ENCODE measurements around the gene PRRG2.
"Not testable (repeated sequence)": the region's sequence is repeated elsewhere in the genome, so short reads cannot be mapped to it uniquely, and the experiment has no call there.

PRRG2 gene

GRCh38 chr19:49599378-49600295 lies 18.5 kb downstream of the PRRG2 start:
- in situ Hi-C loops (cut with MboI; ENCODE audit: low sequenced_read_pairs): no loop called here

- in situ Hi-C loops (cut with MboI; ENCODE audit: low sequenced_read_pairs): no loop called here
Observed at GRCh38 chr19:49601482-49602038, 20.4 kb downstream of the PRRG2 start.

- in situ Hi-C loops (cut with MboI; ENCODE audit: low sequenced_read_pairs): no loop called here
Observed at GRCh38 chr19:49602806-49603205, 21.7 kb downstream of the PRRG2 start.

DNA sequence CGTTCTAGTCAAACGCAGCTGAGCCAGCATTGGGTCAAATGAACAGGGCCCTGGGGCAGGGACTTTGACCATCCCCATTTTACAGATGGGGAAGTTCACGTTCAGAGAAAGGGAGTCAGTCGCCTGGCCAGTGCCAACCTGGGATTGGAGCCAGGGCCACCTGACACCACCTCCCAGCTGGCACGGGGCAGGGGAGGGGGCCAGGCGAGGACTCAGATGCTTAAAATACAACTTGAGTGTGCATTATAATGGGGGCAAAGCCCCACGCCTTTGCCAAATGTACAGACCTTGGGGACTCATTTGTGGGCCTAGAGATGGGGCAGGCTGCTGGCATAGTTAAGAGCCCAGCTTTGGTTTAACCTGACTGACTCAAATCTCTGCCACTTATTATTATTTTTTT lies 24.5 kb downstream of the PRRG2 start:
- in situ Hi-C loops (cut with MboI; ENCODE audit: low sequenced_read_pairs): no loop called here

- in situ Hi-C loops (cut with MboI; ENCODE audit: low sequenced_read_pairs): no loop called here
Observed at GRCh38 chr19:49609499-49610092, 28.5 kb downstream of the PRRG2 start.

DNA sequence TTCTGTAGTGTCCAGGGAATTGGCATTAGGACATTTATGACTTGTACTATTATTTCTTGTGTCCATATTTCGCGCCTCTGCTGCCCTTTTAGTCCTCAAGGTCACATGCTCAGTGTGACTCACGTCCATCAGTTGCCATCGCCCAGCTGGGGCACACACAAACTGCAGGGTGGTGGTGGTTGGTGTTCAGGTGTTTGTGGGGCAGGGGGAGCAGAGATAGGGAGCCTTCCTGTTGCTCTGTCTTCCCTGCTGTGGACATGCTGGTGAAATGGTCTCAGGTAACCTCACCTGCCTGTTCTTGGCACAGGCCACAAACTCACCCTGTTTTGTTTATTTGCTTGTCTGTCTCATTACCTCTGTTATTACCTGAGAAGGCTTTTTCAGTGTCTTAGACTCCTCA lies 32.3 kb downstream of the PRRG2 start:
- in situ Hi-C loops (cut with MboI; ENCODE audit: low sequenced_read_pairs): no loop called here

DNA sequence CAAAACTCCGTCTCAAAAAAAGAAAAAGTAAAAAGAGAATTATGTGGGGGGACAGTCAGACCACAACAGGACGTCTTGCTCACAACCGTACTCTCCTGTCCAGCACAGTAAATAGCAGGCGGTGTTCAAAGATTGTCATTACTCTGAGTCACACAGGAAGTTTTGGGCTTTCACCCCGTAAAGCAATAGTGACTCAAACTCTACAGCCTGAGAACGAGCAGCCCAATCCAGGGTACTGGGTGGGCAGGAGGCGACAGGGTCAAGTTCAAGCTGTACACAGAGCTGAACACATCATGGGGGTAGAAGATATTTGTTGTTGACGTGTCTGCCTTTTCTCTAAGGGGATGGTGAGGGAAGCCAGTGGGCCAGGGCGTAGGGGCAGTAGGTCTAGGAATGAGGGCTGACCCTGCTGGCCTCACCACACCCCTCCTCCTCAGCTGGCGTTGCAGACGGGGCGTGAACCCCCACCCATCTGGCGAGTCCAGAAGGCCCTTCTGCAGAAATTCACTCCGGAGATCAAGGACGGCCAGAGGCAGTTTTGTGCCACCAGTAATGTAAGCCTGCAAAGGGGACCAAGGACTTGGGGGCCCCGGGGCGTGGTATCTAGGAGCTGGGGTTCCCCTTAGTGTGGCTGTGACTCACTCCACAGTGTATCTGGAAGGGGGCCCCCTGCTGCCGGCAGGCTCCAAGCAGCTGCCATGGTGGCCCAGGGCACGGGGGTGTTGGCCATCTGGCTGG lies 33.1 kb downstream of the PRRG2 start:
- in situ Hi-C loops (cut with MboI; ENCODE audit: low sequenced_read_pairs): no loop called here

DNA sequence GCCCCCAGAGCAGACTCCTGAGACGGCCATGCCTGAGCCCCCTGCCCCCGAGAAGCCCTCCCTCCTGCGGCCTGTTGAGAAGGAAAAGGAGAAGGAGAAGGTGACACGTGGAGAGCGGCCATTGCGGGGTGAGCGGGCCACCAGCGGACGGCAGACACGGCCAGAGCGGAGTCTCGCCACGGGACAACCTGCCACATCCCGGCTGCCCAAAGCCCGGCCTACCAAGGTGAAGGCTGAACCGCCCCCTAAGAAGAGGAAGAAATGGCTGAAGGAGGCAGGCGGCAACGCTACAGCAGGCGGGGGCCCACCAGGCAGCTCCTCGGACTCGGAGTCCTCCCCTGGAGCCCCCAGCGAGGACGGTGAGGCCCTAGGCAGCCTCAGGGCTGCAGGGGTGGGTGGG lies 34.7 kb downstream of the PRRG2 start:
- in situ Hi-C loops (cut with MboI; ENCODE audit: low sequenced_read_pairs): no loop called here

- in situ Hi-C loops (cut with MboI; ENCODE audit: low sequenced_read_pairs): no loop called here
Observed at GRCh38 chr19:49616532-49616931, 35.4 kb downstream of the PRRG2 start.

DNA sequence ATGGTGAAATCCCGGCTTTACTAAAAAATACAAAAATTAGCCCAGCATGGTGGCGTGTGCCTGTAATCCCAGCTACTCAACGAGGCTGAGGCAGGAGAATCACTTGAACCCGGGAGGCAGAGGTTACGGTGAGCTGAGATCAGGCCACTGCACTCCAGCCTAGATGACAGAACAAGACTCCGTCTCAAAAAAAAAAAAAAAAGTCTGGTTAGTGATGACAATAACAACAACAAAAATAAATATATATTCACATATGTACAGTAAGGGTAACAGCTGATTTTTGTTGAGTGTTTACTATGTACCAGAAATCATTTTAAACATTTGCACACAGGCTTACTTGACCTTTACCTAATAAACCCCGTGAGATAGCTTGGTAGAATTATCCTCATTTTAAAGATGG lies 35.8 kb downstream of the PRRG2 start:
- in situ Hi-C loops (cut with MboI; ENCODE audit: low sequenced_read_pairs): no loop called here

GRCh38 chr19:49617860-49618259 lies 36.7 kb downstream of the PRRG2 start:
- in situ Hi-C loops (cut with MboI; ENCODE audit: low sequenced_read_pairs): not testable (repeated sequence)

DNA sequence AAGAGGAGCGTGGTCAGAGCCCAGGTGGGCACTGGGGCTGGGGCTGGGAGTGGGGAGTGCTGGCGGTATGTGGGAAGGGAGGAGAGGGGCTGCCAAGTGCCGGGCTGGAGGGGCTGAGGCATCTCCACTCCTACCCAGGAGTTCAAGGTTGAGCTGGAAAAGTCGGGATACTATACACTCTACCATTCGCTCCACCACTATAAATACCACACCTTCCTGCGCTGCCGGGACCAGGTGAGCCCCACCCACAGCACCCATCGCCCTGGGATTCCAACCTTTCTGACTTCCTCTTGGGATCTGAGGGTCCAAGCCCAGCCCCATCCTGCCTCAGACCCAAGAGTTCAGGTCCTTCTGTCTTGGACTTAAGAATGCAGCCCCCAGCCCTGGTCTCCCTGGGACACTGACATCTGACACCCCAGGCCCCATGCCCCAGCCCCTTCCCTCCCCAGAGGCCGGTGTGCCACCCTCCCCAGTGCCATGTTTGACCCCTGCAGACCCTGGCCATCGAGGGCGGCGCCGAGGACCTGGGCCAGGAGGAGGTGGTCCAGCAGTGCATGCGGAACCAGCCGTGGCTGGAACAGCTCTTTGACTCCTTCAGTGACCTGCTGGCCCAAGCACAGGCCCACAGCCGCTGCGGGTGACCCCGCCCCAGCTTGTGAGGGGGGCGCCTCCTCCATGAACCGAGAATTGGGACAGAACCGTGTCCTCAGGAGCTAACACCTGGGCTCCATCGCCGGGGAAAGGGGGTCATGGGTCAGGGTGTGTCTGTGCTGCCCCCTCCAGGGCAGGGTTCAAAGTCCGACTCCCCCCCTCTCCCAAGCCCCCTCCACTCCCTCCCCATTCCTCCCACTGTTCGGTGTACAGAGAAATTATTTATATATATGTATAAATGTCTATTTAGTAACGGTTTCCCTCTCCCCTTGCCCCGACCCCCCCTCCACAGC lies 44.1 kb downstream of the PRRG2 start:
- in situ Hi-C loops (cut with MboI; ENCODE audit: low sequenced_read_pairs): no loop called here

DNA sequence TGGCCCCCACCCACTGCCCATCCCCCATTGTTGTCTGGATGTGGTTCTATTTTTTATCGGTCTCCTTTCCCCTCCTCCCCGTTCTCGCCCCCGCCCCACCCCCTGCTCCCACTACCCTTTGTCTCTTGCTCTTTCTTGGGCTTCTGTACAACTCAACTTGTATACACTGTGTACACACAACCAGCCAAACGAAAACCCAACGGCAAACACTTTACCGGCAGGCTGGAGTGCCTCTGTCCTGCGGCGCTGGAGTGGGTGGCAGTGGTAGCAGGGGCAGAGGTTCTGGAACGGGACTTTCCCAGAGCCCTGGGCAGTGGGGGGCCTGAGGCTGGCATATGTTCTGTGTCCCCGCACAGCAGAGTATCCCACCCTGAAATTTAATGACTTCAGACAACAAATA lies 45.1 kb downstream of the PRRG2 start:
- in situ Hi-C loops (cut with MboI; ENCODE audit: low sequenced_read_pairs): no loop called here

- in situ Hi-C loops (cut with MboI; ENCODE audit: low sequenced_read_pairs): no loop called here
Observed at GRCh38 chr19:49629659-49630058, 48.5 kb downstream of the PRRG2 start.

DNA sequence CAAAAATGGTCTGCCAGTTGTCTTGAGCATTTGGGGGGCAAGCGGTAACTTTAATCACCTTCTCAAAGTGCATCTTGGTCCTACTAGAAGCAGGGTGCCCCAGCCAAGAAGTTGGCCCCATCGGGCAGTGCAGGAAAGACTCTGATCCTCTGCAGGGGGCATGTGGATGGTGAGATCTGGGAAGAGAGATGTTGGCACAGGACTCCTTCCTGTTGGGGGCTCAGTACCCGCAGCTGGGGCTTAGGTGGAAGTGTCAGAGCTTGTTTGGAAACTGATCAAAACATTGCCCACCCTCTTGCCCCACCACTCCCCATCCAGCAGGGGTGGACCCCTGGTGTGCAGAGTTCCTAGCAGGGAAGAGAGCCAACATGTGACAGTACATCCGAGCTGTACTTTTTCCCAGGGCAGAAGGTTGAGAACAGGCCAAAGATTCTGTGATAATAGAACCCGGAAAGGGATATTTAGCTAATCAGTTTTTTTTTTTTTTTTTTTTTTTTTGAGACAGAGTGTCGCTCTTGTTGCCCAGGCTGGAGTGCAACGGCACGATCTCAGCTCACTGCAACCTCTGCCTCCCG lies 50.0 kb downstream of the PRRG2 start:
- in situ Hi-C loops (cut with MboI; ENCODE audit: low sequenced_read_pairs): no loop called here

DNA sequence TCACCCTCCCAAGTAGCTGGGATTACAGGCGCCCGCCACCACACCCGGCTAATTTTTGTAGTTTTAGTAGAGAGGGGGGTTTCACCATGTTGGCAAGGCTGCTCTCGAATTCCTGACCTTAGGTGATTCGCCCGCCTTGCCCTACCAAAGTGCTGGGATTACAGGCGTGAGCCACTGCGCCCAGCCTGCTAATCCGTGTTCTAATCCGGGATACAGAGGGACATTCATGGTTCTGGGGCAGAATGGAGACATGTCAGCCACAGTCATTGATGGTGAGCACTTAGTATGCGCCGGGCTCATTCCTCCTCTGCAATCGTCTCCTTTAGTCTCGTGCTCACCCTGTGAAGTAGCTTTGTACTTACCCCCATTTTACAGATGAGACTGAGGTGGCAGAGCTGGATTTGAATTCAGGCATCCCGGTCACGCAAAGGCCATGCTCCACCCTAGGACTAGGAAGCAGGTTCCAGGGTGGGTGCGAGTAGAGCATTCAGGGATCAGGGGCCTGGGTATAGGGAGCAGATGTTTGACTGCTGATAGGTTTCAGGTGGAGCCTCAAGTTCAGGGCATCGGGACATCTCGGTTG lies 50.6 kb downstream of the PRRG2 start:
- in situ Hi-C loops (cut with MboI; ENCODE audit: low sequenced_read_pairs): no loop called here

- in situ Hi-C loops (cut with MboI; ENCODE audit: low sequenced_read_pairs): no loop called here
Observed at GRCh38 chr19:49632576-49632975, 51.5 kb downstream of the PRRG2 start.

DNA sequence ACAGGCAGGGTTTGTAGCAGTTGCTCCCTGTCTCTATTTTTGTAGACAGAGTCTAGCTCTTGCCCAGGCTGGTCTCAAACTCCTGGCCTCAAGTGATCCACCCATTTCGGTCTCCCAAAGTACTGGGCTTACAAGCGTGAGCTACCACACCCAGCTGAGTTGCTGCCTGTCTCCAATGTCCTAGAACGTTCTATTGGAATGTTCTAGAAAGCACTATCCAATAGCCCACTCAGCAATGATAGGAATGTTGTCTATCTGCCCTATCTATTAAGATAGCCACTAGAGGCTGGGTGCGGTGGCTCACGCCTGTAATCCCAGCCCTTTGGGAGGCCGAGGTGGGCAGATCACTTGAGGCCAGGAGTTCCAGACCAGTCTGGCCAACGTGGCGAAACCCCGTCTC lies 52.2 kb downstream of the PRRG2 start:
- in situ Hi-C loops (cut with MboI; ENCODE audit: low sequenced_read_pairs): not testable (repeated sequence)

- in situ Hi-C loops (cut with MboI; ENCODE audit: low sequenced_read_pairs): no loop called here
Observed at GRCh38 chr19:49635530-49636232, 54.6 kb downstream of the PRRG2 start.
